ENCODE data around the gene CLCNKB.
"Not testable (repeated sequence)": the region's sequence is repeated elsewhere in the genome, so short reads cannot be mapped to it uniquely, and the experiment has no call there.

DNA sequence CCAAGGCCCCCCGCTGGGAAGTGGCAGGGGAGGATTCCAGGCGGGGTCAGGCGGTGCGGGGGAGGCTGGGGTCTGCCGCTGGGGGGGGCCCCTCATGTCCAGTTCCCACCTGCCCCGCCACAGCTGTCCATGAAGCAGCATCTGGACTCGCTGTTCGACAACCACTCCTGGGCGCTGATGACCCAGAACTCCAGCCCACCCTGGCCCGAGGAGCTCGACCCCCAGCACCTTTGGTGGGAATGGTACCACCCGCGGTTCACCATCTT is 14.6 kb upstream of the CLCNKB start:
- not testable (repeated sequence) for TF ChIP-seq POLR2A (IDR thresholded peaks at IDR 0.05)
- TF ChIP-seq, protein P1, sequence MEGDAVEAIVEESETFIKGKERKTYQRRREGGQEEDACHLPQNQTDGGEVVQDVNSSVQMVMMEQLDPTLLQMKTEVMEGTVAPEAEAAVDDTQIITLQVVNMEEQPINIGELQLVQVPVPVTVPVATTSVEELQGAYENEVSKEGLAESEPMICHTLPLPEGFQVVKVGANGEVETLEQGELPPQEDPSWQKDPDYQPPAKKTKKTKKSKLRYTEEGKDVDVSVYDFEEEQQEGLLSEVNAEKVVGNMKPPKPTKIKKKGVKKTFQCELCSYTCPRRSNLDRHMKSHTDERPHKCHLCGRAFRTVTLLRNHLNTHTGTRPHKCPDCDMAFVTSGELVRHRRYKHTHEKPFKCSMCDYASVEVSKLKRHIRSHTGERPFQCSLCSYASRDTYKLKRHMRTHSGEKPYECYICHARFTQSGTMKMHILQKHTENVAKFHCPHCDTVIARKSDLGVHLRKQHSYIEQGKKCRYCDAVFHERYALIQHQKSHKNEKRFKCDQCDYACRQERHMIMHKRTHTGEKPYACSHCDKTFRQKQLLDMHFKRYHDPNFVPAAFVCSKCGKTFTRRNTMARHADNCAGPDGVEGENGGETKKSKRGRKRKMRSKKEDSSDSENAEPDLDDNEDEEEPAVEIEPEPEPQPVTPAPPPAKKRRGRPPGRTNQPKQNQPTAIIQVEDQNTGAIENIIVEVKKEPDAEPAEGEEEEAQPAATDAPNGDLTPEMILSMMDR (IDR thresholded peaks at IDR 0.05 in 4 of 5, conservative IDR thresholded peaks at IDR 0.05 in 1 of 5): not testable (repeated sequence)

Measured in gastrocnemius medialis (tissue), 4 donors.